ENCODE results near the gene MCC.

The MCC gene

GRCh38 chr5:113361701-113362100 lies 126.6 kb downstream of the MCC start:
- DNase-seq (ENCODE audit: low spot score) = no peak

DNA sequence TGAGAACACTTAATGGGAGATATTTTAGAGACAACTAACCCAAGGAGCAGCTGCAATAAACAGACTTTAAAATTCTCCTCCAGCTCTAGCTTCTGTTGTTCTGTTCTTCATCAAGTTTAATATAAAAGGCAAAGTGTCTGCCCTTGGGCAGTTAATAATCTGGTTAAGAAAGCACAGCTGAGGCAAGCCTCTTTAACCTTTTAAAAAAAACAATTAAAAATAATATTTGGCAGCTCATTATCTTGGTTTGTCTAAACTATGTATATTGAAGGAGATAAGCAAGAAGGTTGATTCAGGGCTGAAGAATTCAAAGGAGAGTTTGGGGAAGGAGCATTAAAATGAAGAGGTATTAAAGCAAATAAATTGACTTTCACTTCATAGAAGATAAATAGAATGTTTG lies 128.8 kb downstream of the MCC start:
- no peak for DNase-seq (ENCODE audit: low spot score)

GRCh38 chr5:113358696-113359095 lies 129.6 kb downstream of the MCC start:
- no peak for DNase-seq (ENCODE audit: low spot score)

- no peak for DNase-seq (ENCODE audit: low spot score)
Measured at GRCh38 chr5:113357696-113358476, 130.4 kb downstream of the MCC start.

DNA sequence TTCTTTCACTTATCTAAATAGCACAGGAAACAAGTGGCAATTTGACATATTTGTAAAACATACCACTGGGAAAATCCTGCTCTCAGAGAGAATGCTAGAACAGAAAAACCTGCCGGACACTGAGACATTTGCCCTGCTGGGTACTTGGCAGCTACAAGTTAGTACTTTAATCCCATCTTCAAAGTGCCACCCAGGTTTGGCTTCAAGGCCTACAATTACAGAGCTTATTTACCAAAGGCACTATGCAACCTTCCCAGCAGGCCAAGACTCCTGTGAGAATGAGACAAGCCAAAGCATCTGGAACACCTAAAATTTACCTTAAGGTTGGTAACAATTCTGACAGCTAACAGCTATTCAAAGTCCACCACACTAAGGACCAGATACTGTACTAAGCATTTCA lies 131.8 kb downstream of the MCC start:
- DNase-seq (ENCODE audit: low spot score) = no peak

DNA sequence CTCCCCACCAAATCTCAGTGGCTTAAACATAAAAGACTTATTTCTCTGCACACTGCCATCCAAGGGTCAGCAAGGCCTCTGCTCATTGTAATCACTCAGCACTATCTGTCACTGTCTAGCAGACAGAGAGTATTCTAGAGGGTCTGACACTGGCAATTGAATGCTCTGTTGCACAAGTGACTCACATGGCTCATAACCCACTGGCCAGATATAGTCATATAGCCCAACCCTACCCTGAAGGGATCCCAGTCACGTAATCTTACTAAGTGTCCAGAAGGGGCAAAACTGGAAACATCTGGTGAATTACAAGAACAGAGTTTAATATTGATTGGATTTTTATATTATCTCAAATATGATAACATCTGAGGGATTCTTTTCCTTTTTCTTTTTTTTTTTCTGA lies 134.2 kb downstream of the MCC start:
- DNase-seq (ENCODE audit: low spot score) = no peak

DNA sequence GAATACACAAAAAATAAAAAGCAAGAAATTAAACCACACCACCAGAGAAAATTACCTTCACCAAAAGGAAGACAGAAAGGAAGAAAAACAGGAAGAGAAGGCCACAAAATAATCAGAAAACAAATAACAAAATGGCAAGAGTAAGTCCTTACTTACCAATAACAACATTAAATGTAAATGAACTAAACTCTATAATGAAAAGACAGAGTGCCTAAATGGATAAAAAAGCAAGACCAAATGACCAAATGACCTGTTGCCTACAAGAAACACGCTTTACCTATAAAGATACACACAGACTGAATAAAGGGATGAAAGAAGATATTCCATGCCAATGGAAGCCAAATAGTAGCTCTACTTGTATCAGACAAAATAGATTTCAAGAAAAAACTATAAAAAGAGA lies 140.7 kb downstream of the MCC start:
- no peak for DNase-seq (ENCODE audit: low spot score)

DNA sequence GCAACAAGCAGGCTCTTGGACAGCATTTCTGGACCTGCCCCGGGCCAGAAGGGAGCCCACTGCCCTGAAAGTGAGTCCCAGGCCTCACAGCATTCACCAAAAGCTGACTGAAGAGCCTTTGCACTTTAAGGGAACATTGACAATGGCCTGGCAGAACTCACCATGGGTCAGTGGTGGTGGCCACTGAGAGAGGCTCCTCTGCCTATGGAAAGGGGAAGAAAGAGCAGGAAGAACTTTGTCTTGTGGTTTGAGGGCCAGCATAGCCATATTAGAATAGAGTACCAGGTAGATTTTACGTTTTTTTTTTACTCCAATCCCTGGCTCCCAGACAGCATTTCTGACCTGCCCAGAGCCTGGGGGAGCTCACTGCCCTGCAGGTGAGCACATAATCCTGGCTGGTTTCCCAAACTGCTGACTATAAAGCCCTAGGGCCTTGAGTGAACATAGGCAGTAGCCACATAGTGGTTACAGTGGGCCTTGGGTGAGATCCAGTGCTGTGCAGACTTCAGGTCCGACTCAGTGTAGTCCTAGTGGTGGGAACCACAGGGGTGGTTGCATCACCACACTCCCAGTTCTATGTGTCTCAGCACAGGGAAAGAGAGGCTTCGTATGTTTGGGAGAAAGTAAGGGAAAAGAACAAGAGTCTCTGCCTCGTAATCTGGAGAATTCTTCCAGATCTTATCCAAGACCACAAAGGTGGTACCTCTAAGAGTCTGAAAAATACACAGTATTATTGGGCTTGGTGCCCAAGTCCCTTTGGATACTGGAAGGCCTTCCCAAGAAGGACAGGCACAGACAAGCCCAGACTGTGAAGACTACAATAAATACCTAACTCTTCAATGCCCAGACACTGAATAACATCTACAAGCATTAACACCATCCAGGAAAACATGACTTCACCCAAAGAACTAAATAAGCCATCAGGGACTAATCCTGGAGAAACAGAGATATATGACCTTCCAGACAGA lies 143.0 kb downstream of the MCC start:
- no peak for DNase-seq (ENCODE audit: low spot score)

DNA sequence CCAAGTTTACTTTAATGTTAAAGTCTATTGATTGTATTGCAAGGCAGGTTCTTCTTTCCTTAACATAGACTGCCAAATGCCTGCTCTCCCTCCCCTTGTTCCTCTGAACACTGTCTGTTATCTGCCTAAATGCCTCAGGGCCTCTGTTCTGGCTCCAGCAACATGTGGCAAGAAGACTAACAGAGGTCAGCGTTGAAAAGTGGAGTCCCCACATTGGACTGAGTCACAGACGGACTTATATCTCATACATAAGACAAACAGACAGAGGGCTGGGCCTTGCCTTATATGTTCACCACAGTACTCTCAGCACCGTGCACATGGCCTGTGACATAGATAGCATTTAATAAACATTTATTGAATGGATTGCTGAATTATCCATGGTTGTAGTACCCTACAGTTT lies 144.9 kb downstream of the MCC start:
- no peak for DNase-seq (ENCODE audit: low spot score)

GRCh38 chr5:113340537-113340936 lies 147.7 kb downstream of the MCC start:
- no peak for DNase-seq (ENCODE audit: low spot score)

DNA sequence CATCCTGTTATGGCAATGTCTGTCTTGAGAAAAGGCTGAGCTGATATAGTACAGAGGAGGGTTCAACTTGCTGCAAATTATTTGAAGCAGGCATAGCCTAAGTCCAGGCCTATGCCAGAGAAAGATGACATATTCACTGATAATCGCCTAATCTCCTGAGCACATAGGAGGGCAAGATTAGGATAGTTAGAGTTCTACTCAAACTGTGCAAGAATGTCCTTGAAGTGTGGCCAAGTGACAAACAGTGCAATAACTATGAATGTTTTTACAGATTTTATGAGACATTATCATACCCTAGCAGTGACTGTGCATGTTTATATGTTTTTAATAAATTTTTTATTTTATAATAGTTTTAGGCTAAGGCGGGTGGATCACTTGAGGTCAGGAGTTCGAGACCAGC lies 149.6 kb downstream of the MCC start:
- no peak for DNase-seq (ENCODE audit: low spot score)

- DNase-seq (ENCODE audit: low spot score) = no peak
Measured at GRCh38 chr5:113337515-113338415, 150.5 kb downstream of the MCC start.

DNA sequence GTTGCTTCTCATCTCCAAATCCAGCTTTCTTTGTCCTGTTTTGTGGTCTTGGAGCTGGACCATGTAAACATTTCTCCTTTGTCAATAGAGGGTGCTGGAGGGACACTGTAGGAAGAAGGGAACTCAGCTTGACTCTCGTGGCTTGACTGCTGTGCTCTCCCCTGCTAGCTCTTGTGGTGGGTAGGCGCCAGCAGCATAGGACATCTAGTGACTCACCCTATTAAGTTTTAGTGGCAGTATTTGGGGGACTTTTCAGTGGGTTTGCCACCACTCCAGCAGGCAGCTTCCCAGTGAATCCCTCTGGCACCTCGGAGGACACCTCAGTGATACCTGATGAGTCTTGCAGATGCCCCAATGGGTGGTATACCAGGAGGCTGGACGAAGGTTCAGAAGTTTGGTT lies 151.3 kb downstream of the MCC start:
- DNase-seq (ENCODE audit: low spot score) = no peak

DNA sequence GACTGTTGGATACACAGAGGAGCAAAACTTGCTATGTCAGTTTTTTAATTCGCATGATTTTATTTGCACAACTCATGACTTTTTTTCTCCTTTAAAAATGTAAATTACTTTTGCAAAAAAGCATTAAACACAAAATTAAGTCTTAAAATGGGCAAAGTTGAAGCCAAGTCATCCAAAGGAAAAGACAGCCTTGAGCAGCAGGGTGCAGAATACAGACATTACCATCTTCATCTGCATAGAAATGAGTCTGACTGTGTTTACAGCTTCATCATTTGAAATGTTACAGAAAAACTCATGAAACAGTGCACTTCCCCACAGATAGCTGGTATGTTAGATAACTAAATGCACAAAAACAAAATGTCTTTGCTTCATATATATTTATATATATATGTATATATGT lies 154.8 kb downstream of the MCC start:
- no peak for DNase-seq (ENCODE audit: low spot score)

DNA sequence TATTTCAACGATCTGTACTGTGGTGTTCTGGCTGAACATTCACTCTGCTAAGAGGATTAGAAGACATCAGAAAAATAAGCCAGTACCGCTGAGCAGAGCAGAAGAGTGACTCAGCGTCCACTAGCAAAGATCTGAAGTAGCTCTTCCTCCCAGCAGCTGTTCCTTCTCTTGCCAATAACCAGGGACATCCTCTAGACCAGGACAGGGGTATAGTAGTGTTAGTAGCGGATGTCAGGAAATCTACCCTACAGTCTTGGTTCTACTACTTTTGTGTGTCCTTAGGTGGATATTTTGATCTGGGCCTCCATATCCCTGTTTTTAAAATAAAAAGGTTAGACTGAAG lies 157.1 kb downstream of the MCC start:
- DNase-seq (ENCODE audit: low spot score) = no peak

GRCh38 chr5:113330533-113331208 lies 157.6 kb downstream of the MCC start:
- peak; percentile 48 for DNase-seq (ENCODE audit: low spot score)

DNA sequence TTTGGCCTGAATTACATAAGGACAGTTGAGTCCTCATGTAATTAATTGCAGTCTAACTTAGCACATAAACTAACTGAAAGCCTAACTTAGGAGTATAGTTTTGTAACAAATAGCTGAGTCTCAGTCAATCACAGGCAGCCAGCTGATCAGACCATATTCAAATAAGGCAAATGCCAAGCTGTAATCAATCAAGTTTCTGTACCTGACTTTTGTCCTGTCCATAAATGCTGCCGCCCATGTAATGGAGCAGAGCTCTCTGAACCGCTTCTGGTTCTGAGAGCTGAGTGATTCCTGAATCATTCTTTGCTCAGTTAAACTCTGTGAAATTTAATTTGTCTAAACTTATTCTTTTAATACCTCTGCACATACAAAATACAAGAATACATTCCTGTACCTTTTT lies 158.3 kb downstream of the MCC start:
- no peak for DNase-seq (ENCODE audit: low spot score)

DNA sequence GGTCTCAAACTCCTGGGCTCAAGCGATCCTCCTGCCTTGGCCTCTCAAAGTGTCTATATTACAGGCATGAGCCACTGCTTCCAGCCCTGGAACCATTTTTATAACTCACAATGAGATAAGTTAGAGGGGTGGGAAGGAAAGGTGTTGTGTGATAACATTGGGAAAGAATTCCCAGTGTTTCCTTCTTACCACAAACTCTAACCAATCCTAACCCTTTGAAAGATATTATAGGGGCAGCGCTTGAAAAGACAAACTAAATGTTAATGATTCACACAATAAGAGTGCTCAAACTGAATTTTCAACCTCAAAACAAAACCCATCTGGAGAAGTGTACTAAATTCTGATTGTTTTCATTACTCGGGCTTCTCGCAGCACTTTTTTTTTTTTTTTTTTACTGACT lies 163.2 kb downstream of the MCC start:
- DNase-seq (ENCODE audit: low spot score) = no peak

DNA sequence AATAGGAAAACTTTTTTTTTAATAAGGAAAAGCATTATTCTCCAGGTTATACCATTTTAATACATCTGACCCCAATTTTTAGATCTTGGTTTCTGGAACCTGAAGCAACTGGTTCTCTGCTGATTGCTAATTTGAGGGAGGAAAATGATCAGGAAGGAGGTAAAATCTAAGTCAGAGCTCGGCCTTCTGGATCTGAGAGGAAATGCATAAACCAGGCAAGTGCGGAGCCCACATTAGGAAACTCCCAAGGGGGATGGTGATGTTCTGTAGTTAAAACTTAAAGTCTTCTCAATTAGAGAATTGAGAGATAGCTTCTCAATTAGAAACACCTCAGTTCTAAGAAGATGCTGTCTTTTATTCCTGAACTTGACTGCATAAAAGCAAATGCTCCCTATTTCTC lies 167.0 kb downstream of the MCC start:
- DNase-seq (ENCODE audit: low spot score) = no peak

- DNase-seq (ENCODE audit: low spot score) = no peak
Measured at GRCh38 chr5:113320273-113320780, 167.9 kb downstream of the MCC start.

- no peak for DNase-seq (ENCODE audit: low spot score)
Measured at GRCh38 chr5:113319256-113320053, 168.8 kb downstream of the MCC start.
